GM19438 (cell line): ENCODE results near the gene RNF166.

ENCODE experiments used
- ATAC-seq: cut with Tn5 transposase; IDR thresholded peaks from one replicate; pipeline ENCODE4 v1.9.1; 2021; ENCODE audit warnings: low read depth; ENCODE audit not compliant: unreplicated experiment

Gene RNF166

GRCh38 chr16:88724855-88725555 lies 18.8 kb upstream of the RNF166 start:
- no peak for ATAC-seq

- no peak for ATAC-seq
Measured at GRCh38 chr16:88723911-88724310, 17.7 kb upstream of the RNF166 start.

- no peak for ATAC-seq
Measured at GRCh38 chr16:88723507-88723887, 17.3 kb upstream of the RNF166 start.

- no peak for ATAC-seq
Measured at GRCh38 chr16:88722784-88723506, 16.7 kb upstream of the RNF166 start.

GRCh38 chr16:88721815-88722755 lies 15.9 kb upstream of the RNF166 start:
- ATAC-seq: no peak

GRCh38 chr16:88721236-88721635 lies 15.0 kb upstream of the RNF166 start:
- ATAC-seq: no peak

GRCh38 chr16:88720396-88720970 lies 14.3 kb upstream of the RNF166 start:
- ATAC-seq: no peak

- ATAC-seq: no peak
Measured at GRCh38 chr16:88719933-88720296, 13.7 kb upstream of the RNF166 start.

GRCh38 chr16:88719267-88719932 lies 13.2 kb upstream of the RNF166 start:
- no peak for ATAC-seq

- ATAC-seq: no peak
Measured at GRCh38 chr16:88718178-88718577, 12.0 kb upstream of the RNF166 start.

- no peak for ATAC-seq
Measured at GRCh38 chr16:88716601-88717001, 10.4 kb upstream of the RNF166 start.

GRCh38 chr16:88716201-88716600 lies 10.0 kb upstream of the RNF166 start:
- no peak for ATAC-seq

GRCh38 chr16:88715312-88716190 lies 9.3 kb upstream of the RNF166 start:
- no peak for ATAC-seq

- no peak for ATAC-seq
Measured at GRCh38 chr16:88714420-88715302, 8.5 kb upstream of the RNF166 start.

GRCh38 chr16:88713568-88714419 lies 7.6 kb upstream of the RNF166 start:
- ATAC-seq: no peak

GRCh38 chr16:88713054-88713453 lies 6.8 kb upstream of the RNF166 start:
- ATAC-seq: no peak

GRCh38 chr16:88712362-88712979 lies 6.3 kb upstream of the RNF166 start:
- no peak for ATAC-seq
